SK-N-SH treated with all-trans-retinoic acid at 6 μM for 48 hours (cell line): Measurements from ENCODE around the gene COL15A1.

Experiments
- ARNTL ChIP-seq: fragments of 450-650 bp; formaldehyde crosslinking; IDR thresholded peaks from 2 replicates; pipeline ENCODE4 v1.5.0; 2020; ENCODE audit warnings: low read depth, mild to moderate bottlenecking, moderate library complexity, borderline replicate concordance
- BACH2 ChIP-seq: fragments of 250-450 bp; sonication (Bioruptor Pico); IDR thresholded peaks from 2 replicates; pipeline ENCODE4 v1.9.0; 2021; ENCODE audit warnings: mild to moderate bottlenecking, borderline replicate concordance
- CSDC2 ChIP-seq: fragments of 250-450 bp; sonication (Bioruptor Pico); IDR thresholded peaks from 2 replicates; pipeline ENCODE4 v1.5.0; 2020; ENCODE audit warnings: mild to moderate bottlenecking, moderate library complexity
- ESRRG ChIP-seq: fragments of 250-450 bp; sonication (Bioruptor Pico); IDR thresholded peaks from 2 replicates; pipeline ENCODE4 v1.6.1; 2021; ENCODE audit warnings: mild to moderate bottlenecking
- OSR1 ChIP-seq: fragments of 250-450 bp; sonication (Bioruptor Pico); IDR thresholded peaks from 2 replicates; pipeline ENCODE4 v1.8.0; 2022; ENCODE audit warnings: moderate library complexity, mild to moderate bottlenecking, inconsistent platforms
- PPARA ChIP-seq: fragments of 250-450 bp; sonication (Bioruptor Pico); IDR thresholded peaks from 2 replicates; pipeline ENCODE4 v1.5.0; 2020; ENCODE audit warnings: mild to moderate bottlenecking, borderline replicate concordance
- TCF4 ChIP-seq: fragments of 250-450 bp; sonication (Bioruptor Pico); IDR thresholded peaks from 2 replicates; pipeline ENCODE4 v1.8.0; 2021; ENCODE audit warnings: mild to moderate bottlenecking, moderate library complexity, borderline replicate concordance
- ZNF70 ChIP-seq: fragments of 450-650 bp; formaldehyde crosslinking; IDR thresholded peaks from 2 replicates; pipeline ENCODE4 v1.5.0; 2020; ENCODE audit warnings: mild to moderate bottlenecking, moderate library complexity
- ZNF8 ChIP-seq: fragments of 450-650 bp; formaldehyde crosslinking; IDR thresholded peaks from 2 replicates; pipeline ENCODE4 v1.5.0; 2020; ENCODE audit warnings: mild to moderate bottlenecking, moderate library complexity
- TF ChIP-seq, protein P1 (sequence below): fragments of 250-450 bp; sonication (Bioruptor Pico); IDR thresholded peaks from 2 replicates; pipeline ENCODE4 v1.8.0; 2020; ENCODE audit warnings: mild to moderate bottlenecking, moderate library complexity, borderline replicate concordance
- TF ChIP-seq, protein P2 (sequence below): fragments of 250-450 bp; sonication (Bioruptor Pico); IDR thresholded peaks from 2 replicates; pipeline ENCODE4 v1.5.1; 2020; ENCODE audit warnings: low read depth, mild to moderate bottlenecking, moderate library complexity

DNA sequence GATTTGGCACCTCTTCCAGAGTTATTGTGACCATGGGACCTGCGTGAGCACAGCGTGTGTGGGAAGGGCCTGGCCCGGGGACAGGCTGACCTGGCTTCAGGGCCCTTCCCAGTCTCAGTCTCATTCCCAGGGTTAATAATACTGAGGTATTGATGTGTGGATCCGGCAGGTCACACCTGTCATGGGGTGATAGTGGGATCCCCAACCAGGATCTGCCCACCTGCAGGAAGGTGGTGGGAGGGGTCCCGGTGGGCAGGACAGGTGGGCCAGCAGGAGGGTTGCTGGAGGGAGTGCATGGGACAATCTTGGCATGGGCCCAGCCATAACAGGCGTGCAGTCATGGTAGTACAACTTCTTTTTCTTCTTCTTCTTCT is 55.4 kb downstream of the COL15A1 start:
- TF ChIP-seq ARNTL (CRISPR knock-in tag) (no peak), TCF4 (CRISPR knock-in tag) (no peak), CSDC2 (CRISPR knock-in tag) (no peak), PPARA (no peak), OSR1 (CRISPR knock-in tag) (no peak), ZNF8 (CRISPR knock-in tag) (no peak), ESRRG (CRISPR knock-in tag) (no peak), ZNF70 (CRISPR knock-in tag) (no peak), BACH2 (CRISPR knock-in tag) (no peak)
- TF ChIP-seq, protein P1, sequence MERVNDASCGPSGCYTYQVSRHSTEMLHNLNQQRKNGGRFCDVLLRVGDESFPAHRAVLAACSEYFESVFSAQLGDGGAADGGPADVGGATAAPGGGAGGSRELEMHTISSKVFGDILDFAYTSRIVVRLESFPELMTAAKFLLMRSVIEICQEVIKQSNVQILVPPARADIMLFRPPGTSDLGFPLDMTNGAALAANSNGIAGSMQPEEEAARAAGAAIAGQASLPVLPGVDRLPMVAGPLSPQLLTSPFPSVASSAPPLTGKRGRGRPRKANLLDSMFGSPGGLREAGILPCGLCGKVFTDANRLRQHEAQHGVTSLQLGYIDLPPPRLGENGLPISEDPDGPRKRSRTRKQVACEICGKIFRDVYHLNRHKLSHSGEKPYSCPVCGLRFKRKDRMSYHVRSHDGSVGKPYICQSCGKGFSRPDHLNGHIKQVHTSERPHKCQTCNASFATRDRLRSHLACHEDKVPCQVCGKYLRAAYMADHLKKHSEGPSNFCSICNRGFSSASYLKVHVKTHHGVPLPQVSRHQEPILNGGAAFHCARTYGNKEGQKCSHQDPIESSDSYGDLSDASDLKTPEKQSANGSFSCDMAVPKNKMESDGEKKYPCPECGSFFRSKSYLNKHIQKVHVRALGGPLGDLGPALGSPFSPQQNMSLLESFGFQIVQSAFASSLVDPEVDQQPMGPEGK (CRISPR knock-in tag): no peak
- TF ChIP-seq, protein P2, sequence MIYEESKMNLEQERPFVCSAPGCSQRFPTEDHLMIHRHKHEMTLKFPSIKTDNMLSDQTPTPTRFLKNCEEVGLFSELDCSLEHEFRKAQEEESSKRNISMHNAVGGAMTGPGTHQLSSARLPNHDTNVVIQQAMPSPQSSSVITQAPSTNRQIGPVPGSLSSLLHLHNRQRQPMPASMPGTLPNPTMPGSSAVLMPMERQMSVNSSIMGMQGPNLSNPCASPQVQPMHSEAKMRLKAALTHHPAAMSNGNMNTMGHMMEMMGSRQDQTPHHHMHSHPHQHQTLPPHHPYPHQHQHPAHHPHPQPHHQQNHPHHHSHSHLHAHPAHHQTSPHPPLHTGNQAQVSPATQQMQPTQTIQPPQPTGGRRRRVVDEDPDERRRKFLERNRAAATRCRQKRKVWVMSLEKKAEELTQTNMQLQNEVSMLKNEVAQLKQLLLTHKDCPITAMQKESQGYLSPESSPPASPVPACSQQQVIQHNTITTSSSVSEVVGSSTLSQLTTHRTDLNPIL (CRISPR knock-in tag): no peak
